GM12865 (cell line): ENCODE measurements around the gene TBL1X.
A peak's percentile ranks its signal among the peaks of the same experiment; 100 is the strongest.

Experiments
- DNase-seq: peaks from one replicate; pipeline ENCODE4 v3.0.0; 2010; ENCODE audit warnings: low read depth
- H3K4me3 ChIP-seq: 2 replicates; pipeline ENCODE4 v1.5.1; 2011; ENCODE audit warnings: mild to moderate bottlenecking, low read depth, low read length, control low read depth
- TF ChIP-seq, protein P1 (sequence below): IDR thresholded peaks from 2 replicates; pipeline ENCODE4 v1.5.1; 2011; ENCODE audit warnings: low read length, control low read depth, low read depth, inconsistent platforms; ENCODE audit not compliant: insufficient read depth; ENCODE audit errors: missing control alignments

The TBL1X gene

GRCh38 chrX:9522378-9523155 is 57.7 kb downstream of the TBL1X start:
- H3K4me3 ChIP-seq = no peak overlapping the region
- no peak for DNase-seq
- TF ChIP-seq, protein P1, sequence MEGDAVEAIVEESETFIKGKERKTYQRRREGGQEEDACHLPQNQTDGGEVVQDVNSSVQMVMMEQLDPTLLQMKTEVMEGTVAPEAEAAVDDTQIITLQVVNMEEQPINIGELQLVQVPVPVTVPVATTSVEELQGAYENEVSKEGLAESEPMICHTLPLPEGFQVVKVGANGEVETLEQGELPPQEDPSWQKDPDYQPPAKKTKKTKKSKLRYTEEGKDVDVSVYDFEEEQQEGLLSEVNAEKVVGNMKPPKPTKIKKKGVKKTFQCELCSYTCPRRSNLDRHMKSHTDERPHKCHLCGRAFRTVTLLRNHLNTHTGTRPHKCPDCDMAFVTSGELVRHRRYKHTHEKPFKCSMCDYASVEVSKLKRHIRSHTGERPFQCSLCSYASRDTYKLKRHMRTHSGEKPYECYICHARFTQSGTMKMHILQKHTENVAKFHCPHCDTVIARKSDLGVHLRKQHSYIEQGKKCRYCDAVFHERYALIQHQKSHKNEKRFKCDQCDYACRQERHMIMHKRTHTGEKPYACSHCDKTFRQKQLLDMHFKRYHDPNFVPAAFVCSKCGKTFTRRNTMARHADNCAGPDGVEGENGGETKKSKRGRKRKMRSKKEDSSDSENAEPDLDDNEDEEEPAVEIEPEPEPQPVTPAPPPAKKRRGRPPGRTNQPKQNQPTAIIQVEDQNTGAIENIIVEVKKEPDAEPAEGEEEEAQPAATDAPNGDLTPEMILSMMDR = no peak

- no peak overlapping the region for H3K4me3 ChIP-seq
- DNase-seq = peak; percentile 47
- TF ChIP-seq, protein P1 = no peak
Observed at GRCh38 chrX:9525511-9526248, 60.8 kb downstream of the TBL1X start.

DNA sequence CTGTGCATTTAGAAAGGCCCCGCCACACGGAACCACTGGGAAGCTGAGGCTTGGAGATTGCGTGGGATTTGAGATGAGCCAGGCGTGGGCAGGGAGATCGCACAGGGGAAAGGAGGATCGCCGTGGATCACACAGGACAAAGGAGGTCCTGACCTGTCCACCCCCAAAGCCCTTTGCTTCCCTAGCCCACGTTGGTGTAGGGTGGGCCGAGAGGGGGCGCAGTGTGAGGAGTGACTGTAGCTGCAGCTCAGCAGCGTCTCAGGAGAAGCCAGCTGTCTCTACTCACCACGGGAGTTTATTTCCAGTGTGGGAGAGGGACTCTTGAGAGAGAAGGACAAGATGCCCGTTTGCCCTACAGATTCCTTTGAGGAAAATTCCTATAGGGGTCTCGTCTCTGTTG is 62.1 kb downstream of the TBL1X start:
- DNase-seq = no peak
- H3K4me3 ChIP-seq = no peak overlapping the region
- TF ChIP-seq, protein P1 = no peak

GRCh38 chrX:9528498-9528897 is 63.6 kb downstream of the TBL1X start:
- TF ChIP-seq, protein P1 = no peak
- no peak overlapping the region for H3K4me3 ChIP-seq

DNA sequence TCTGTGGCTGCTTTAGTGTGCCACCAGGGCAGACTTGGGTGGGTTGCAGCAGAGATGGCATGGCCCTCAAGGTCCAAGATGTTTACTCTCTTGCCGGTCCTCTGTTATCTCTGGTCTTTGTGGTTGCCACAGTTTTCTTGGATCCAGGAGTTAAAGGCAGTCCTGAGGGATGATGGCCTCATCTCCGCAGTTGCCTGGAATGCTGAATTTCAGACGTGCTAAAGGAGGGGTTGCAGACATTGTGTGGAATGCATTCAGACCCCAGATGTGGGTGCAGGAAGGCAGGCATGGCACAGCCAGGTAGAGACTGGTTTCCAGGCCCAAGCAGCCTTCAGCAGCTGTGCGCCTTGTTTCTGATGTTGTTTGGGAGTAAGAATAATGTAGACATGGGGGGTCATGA is 64.4 kb downstream of the TBL1X start:
- DNase-seq = no peak
- H3K4me3 ChIP-seq = no peak overlapping the region
- TF ChIP-seq, protein P1 = no peak

More at GRCh38 chrX:9528498-9528897, 63.6 kb downstream of the TBL1X start:
- no peak for DNase-seq

DNA sequence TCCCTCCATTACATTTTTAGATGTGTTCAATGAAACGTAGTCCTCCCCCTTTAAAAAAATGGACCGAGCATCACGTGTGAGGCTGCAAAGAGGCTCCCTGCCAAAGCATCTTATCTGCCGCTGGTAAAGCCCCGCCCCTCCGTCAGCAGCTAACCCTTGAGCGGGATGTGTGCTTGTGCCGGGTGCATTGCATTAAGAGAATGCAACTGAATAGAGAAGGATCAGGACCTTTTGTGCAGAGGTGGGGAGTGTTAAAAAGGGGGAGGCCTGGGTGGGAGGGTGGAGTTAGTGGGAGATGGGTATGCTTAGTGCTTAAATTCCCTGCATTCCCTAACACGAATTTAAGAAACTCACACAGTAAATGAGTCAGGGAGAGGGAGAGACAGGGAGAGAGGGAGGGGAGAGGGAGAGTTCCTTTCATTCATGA is 66.0 kb downstream of the TBL1X start:
- no peak overlapping the region for H3K4me3 ChIP-seq
- TF ChIP-seq, protein P1 = no peak
- peak; percentile 23 for DNase-seq
